H1 (cell line): ENCODE results near the gene TBC1D22B. TPM values are rescaled to one million over a fixed set of nuclear protein-coding genes. Genes with fewer than 3 reads are reported as not detected.

ENCODE experiments used
- CTCF ChIA-PET: fragments of 300-600 bp; sonication (Branson Sonifier 250); formaldehyde crosslinking; loops from one replicate; lab custom pipeline; 2021; ENCODE audit not compliant: partially characterized antibody; lab: Charles Lee
- POLR2A ChIA-PET: fragments of 300-600 bp; sonication (Branson Sonifier 250); formaldehyde crosslinking; loops from one replicate; lab custom pipeline; 2021; ENCODE audit warnings: inconsistent platforms; ENCODE audit not compliant: partially characterized antibody; lab: Charles Lee
- DNase-seq, 2 experiments: peaks; one replicate each; pipeline versions ENCODE4 v3.0.0 to v3.0.0-alpha.2; 2010 to 2022; ENCODE audit warnings: low spot score in 2 of 2, low read depth in 1 of 2, mixed read lengths in 1 of 2
- FAIRE-seq: peaks from 2 replicates; lab custom pipeline; 2011; peaks lifted over from hg19 to GRCh38; lab: Jason Lieb, UNC
- H2AFZ ChIP-seq: 2 replicates; pipeline ENCODE4 v1.8.1; 2012; ENCODE audit warnings: low read length, inconsistent platforms
- H2AK5ac ChIP-seq: 2 replicates; pipeline ENCODE4 v1.6.1; 2013; ENCODE audit warnings: low read depth, low read length
- H2BK120ac ChIP-seq: replicated peaks from 2 replicates; pipeline ENCODE3; 2013; ENCODE audit warnings: low read depth, low read length, inconsistent platforms
- H2BK12ac ChIP-seq: 2 replicates; pipeline ENCODE4 v1.6.1; 2013; ENCODE audit warnings: low read depth, low read length
- H2BK15ac ChIP-seq: 2 replicates; pipeline ENCODE4 v1.6.1; 2013; ENCODE audit warnings: low read length
- H2BK20ac ChIP-seq: 2 replicates; pipeline ENCODE4 v1.6.1; 2013; ENCODE audit warnings: low read length
- H2BK5ac ChIP-seq: 2 replicates; pipeline ENCODE4 v1.6.1; 2013; ENCODE audit warnings: low read depth, low read length
- H3K14ac ChIP-seq: 2 replicates; pipeline ENCODE4 v1.6.1; 2013; ENCODE audit warnings: inconsistent platforms; ENCODE audit not compliant: insufficient read length
- H3K18ac ChIP-seq: 2 replicates; pipeline ENCODE4 v1.6.1; 2013; ENCODE audit warnings: low read length; ENCODE audit errors: extremely low read depth
- H3K23ac ChIP-seq: 2 replicates; pipeline ENCODE4 v1.6.1; 2013; ENCODE audit warnings: inconsistent platforms; ENCODE audit not compliant: insufficient read length
- H3K23me2 ChIP-seq: 2 replicates; pipeline ENCODE4 v1.6.1; 2013; ENCODE audit warnings: low read depth, low read length
- H3K27ac ChIP-seq: 2 replicates; pipeline ENCODE4 v1.6.1; 2011; ENCODE audit warnings: low read depth, low read length, inconsistent platforms
- H3K27me3 ChIP-seq, 4 experiments: replicated peaks in 1 of 4; 1 replicate in 1 of 4; 2 replicates in 3 of 4; pipeline versions ENCODE4 v1.6.1 to v1.8.1; 2011 to 2013; ENCODE audit warnings: low read length in 3 of 4, mild to moderate bottlenecking in 3 of 4, inconsistent platforms in 2 of 4, mixed read lengths in 2 of 4, moderate library complexity in 1 of 4; ENCODE audit not compliant: control insufficient read depth in 3 of 4, insufficient read depth in 3 of 4; ENCODE audit errors: extremely low read depth in 1 of 4
- H3K36me3 ChIP-seq, 4 experiments: 2 replicates each; pipeline versions ENCODE4 v1.6.1 to v1.8.1; 2011 to 2013; ENCODE audit warnings: mild to moderate bottlenecking in 4 of 4, low read length in 3 of 4, moderate library complexity in 2 of 4, control low read depth in 1 of 4, inconsistent platforms in 1 of 4; ENCODE audit not compliant: insufficient read depth in 4 of 4, control insufficient read depth in 2 of 4
- H3K4ac ChIP-seq: replicated peaks from 2 replicates; pipeline ENCODE3; 2013; ENCODE audit warnings: low read length, low read depth, mixed read lengths, inconsistent platforms; ENCODE audit not compliant: insufficient read length
- H3K4me1 ChIP-seq, 4 experiments: replicated peaks in 1 of 4; 1 replicate in 1 of 4; 2 replicates in 3 of 4; pipeline versions ENCODE4 v1.6.1 to v1.8.1; 2011 to 2013; ENCODE audit warnings: low read length in 3 of 4, inconsistent platforms in 2 of 4, mixed read lengths in 1 of 4; ENCODE audit not compliant: insufficient read depth in 4 of 4, control insufficient read depth in 3 of 4
- H3K4me2 ChIP-seq, 2 experiments: 2 replicates each; pipeline versions ENCODE4 v1.6.1 to v1.8.1; 2011 to 2013; ENCODE audit warnings: low read depth in 2 of 2, low read length in 2 of 2, control low read depth in 1 of 2, inconsistent platforms in 1 of 2, mild to moderate bottlenecking in 1 of 2; ENCODE audit not compliant: insufficient read depth in 1 of 2
- H3K4me3 ChIP-seq, 4 experiments: fragments of 200-600, 300-600 bp in 1 of 4; sonication (generic), shearing (Covaris generic), sonication (Bioruptor Twin) in 1 of 4; 2 replicates each; pipeline versions ENCODE4 v1.5.1 to v1.8.1; 2011 to 2016; ENCODE audit warnings: low read length in 4 of 4, low read depth in 3 of 4, control low read depth in 2 of 4, inconsistent platforms in 2 of 4, mild to moderate bottlenecking in 2 of 4, mixed read lengths in 1 of 4, moderate library complexity in 1 of 4; ENCODE audit not compliant: insufficient read depth in 2 of 4; ENCODE audit errors: extremely low read depth in 1 of 4
- H3K56ac ChIP-seq: replicated peaks from 2 replicates; pipeline ENCODE3; 2013; ENCODE audit warnings: low read depth, mild to moderate bottlenecking, mixed read lengths, low read length, inconsistent platforms; ENCODE audit not compliant: insufficient read length
- H3K79me1 ChIP-seq: 2 replicates; pipeline ENCODE4 v1.6.1; 2013; ENCODE audit warnings: low read depth, low read length, control low read depth
- H3K79me2 ChIP-seq, 2 experiments: 2 replicates each; pipeline versions ENCODE4 v1.6.1 to v1.8.1; 2012 to 2013; ENCODE audit warnings: low read length in 2 of 2, mild to moderate bottlenecking in 2 of 2, inconsistent platforms in 1 of 2; ENCODE audit not compliant: insufficient read depth in 2 of 2, control insufficient read depth in 1 of 2
- H3K9ac ChIP-seq, 4 experiments: replicated peaks in 1 of 4; 1 replicate in 1 of 4; 2 replicates in 3 of 4; pipeline versions ENCODE4 v1.6.1 to v1.8.1; 2011 to 2013; ENCODE audit warnings: low read depth in 3 of 4, low read length in 3 of 4, control low read depth in 2 of 4, mild to moderate bottlenecking in 2 of 4, moderate library complexity in 2 of 4, inconsistent platforms in 1 of 4; ENCODE audit errors: extremely low read depth in 1 of 4
- H3K9me3 ChIP-seq, 2 experiments: 2 replicates each; pipeline versions ENCODE4 v1.6.1 to v1.8.1; 2012 to 2013; ENCODE audit warnings: mild to moderate bottlenecking in 2 of 2, moderate library complexity in 2 of 2, control low read depth in 1 of 2, inconsistent platforms in 1 of 2, low read depth in 1 of 2, low read length in 1 of 2, mixed read lengths in 1 of 2; ENCODE audit not compliant: insufficient read depth in 2 of 2
- H4K20me1 ChIP-seq, 2 experiments: replicated peaks in 1 of 2; 2 replicates each; pipeline versions ENCODE3 to v1.8.1; 2011 to 2013; ENCODE audit warnings: inconsistent platforms in 2 of 2, low read length in 2 of 2, mild to moderate bottlenecking in 1 of 2; ENCODE audit not compliant: insufficient read depth in 2 of 2, control insufficient read depth in 1 of 2
- H4K5ac ChIP-seq: 2 replicates; pipeline ENCODE4 v1.6.1; 2013; ENCODE audit warnings: low read length, low read depth, mixed read lengths, inconsistent platforms; ENCODE audit not compliant: insufficient read length
- H4K8ac ChIP-seq: 2 replicates; pipeline ENCODE4 v1.8.0; 2013; ENCODE audit warnings: mild to moderate bottlenecking, moderate library complexity, low read length, inconsistent platforms; ENCODE audit not compliant: insufficient read depth; ENCODE audit errors: extremely low read depth
- H4K91ac ChIP-seq: replicated peaks from 2 replicates; pipeline ENCODE3; 2013; ENCODE audit warnings: low read length, mixed read lengths, inconsistent platforms; ENCODE audit not compliant: insufficient read length
- CREB1 ChIP-seq: IDR thresholded peaks from 2 replicates; pipeline ENCODE4 v1.6.1; 2012; ENCODE audit warnings: inconsistent platforms
- WGBS, 2 experiments: shearing (Covaris generic) in 1 of 2; methylation state at CpG; one replicate each; pipeline versions ENCODE4 v1.1.6 to v1.1.7; 2013 to 2015; ENCODE audit warnings: low lambda C conversion rate in 2 of 2, mixed read lengths in 2 of 2, inconsistent platforms in 1 of 2, low coverage in 1 of 2, missing lambda C conversion rate in 1 of 2; ENCODE audit not compliant: insufficient replicate concordance in 2 of 2, insufficient coverage in 1 of 2, insufficient read length in 1 of 2; ENCODE audit errors: extremely low coverage in 1 of 2, missing lambda C conversion rate in 1 of 2; 5-methylcytosine and 5-hydroxymethylcytosine counted together
- polyA plus RNA-seq, 7 experiments: library from polyadenylated mRNA; depleted of rRNA in 3 of 7; stranded (reverse) in 5 of 7; unstranded in 2 of 7; fragments of >200 nt in 5 of 7; fragments of 200-250 nt in 2 of 7; gene quantifications; 1 replicate in 5 of 7; 2 replicates in 1 of 7; 4 replicates in 1 of 7; pipeline versions ENCODE4 v1.2.1 to v1.2.3, GENCODE V29; 2011 to 2013; ENCODE audit warnings: missing spikeins in 2 of 7, mixed read lengths in 2 of 7
- total RNA-seq: library from RNA; stranded (reverse); fragmentation: NEBNext Ultra II Directional; extraction: Animal tissue kit (Norgen Biotek cat#: 25700); gene quantifications from 2 replicates; pipeline ENCODE4 v1.2.1, GENCODE V29; 2021

TBC1D22B gene
- total and polyA plus RNA-seq, 2 of the 8 experiments (the other 6 are each of a cell fraction or from before 2014, with no cell fraction given), result 10.1 to 17.4 TPM

DNA sequence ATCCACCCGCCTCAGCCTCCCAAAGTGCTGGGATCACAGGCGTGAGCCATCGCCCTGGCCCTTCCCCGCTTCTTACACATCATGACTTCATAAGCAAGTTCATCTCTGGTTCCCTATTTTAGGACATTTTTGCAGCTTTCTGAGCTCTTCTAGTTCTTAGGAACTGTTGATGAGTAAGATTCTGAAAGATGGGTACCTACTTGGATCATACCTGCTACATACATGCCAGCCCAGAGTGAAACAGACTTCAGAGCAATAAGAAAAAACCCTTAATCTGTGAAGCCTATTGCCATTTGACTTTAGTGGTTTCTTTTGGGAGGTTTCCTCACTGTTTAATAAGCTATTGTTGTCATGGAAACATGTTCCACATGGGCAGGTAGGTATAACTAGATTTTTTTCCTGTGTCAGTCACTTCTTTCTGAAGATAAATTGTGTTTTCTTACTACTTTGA lies 28.3 kb downstream of the TBC1D22B start:
- Histone ChIP-seq H4K5ac (no peak overlapping the region), H3K4me3 (no peak overlapping the region), H3K56ac (no peak overlapping the region), H3K79me2 (no peaks in the 10 kb centered on the region), H3K9me3 (no peaks in the 10 kb centered on the region), H2AFZ (no peak overlapping the region), H3K79me1 (no peaks in the 10 kb centered on the region), H3K23me2 (no peaks in the 10 kb centered on the region), H2BK120ac (no peak overlapping the region), H2BK5ac (no peak overlapping the region), H2BK20ac (no peak overlapping the region), H3K9ac (no peak overlapping the region)
- FAIRE-seq, result no peak
- 97% methylated on average over 4 of the region's 4 CpGs; no CpG with 5 or more reads in 1 of the 2 experiments for WGBS, 2 experiments
- POLR2A ChIA-PET, result interaction anchor here (1.1 to 1.5 kb wide), 2 partner anchors 10 to 401 kb away, joined by 3 read pairs; no protein-coding TSS in a partner anchor
- TF ChIP-seq CREB1, result no peak
- TF ChIP-seq, all 59 proteins: peak for 0
- H3K27me3 ChIP-seq, result no peaks in the 10 kb centered on the region
- no peak overlapping the region for H4K91ac ChIP-seq
- H3K14ac ChIP-seq, result no peak overlapping the region
- no peaks in the 10 kb centered on the region for H3K4me1 ChIP-seq
- peaks cover 2 to 3% of the 10 kb centered on the region in 2 experiments for H4K20me1 ChIP-seq
- no peak overlapping the region for H3K4me2 ChIP-seq
- no peak overlapping the region for H4K8ac ChIP-seq
- H2AK5ac ChIP-seq, result no peak overlapping the region
- peaks cover 7 to 40% (median 31%) of the 10 kb centered on the region in 4 experiments for H3K36me3 ChIP-seq
- H3K18ac ChIP-seq, result no peak overlapping the region
- no peak overlapping the region for H3K27ac ChIP-seq
- no peak for DNase-seq
- CTCF ChIA-PET, result interaction anchor here (0.7 to 1.9 kb wide), 3 partner anchors 17 to 268 kb away, joined by 3 to 5 read pairs (median 4); no protein-coding TSS in a partner anchor
- no peak overlapping the region for H2BK12ac ChIP-seq
- no peak overlapping the region for H3K23ac ChIP-seq
- H3K4ac ChIP-seq, result no peak overlapping the region
- no peak overlapping the region for H2BK15ac ChIP-seq
